C4-2B (cell line): Measurements from ENCODE around the gene FAM13C.

Experiments used
- ZFX ChIP-seq: fragments of 450-650 bp; IDR thresholded peaks from 2 replicates; pipeline ENCODE4 v1.6.1; 2017
- TF ChIP-seq, protein P1 (sequence below): fragments of 450-650 bp; conservative IDR thresholded peaks from 2 replicates; pipeline ENCODE4 v1.5.1; 2017; ENCODE audit warnings: mild to moderate bottlenecking

GRCh38 chr10:59340285-59340684, 22.1 kb downstream of the FAM13C start:
- TF ChIP-seq, protein P1, sequence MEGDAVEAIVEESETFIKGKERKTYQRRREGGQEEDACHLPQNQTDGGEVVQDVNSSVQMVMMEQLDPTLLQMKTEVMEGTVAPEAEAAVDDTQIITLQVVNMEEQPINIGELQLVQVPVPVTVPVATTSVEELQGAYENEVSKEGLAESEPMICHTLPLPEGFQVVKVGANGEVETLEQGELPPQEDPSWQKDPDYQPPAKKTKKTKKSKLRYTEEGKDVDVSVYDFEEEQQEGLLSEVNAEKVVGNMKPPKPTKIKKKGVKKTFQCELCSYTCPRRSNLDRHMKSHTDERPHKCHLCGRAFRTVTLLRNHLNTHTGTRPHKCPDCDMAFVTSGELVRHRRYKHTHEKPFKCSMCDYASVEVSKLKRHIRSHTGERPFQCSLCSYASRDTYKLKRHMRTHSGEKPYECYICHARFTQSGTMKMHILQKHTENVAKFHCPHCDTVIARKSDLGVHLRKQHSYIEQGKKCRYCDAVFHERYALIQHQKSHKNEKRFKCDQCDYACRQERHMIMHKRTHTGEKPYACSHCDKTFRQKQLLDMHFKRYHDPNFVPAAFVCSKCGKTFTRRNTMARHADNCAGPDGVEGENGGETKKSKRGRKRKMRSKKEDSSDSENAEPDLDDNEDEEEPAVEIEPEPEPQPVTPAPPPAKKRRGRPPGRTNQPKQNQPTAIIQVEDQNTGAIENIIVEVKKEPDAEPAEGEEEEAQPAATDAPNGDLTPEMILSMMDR: no peak
- no peak for TF ChIP-seq ZFX
